H9 (cell line): ENCODE data around the gene HIP1. TPM values are rescaled to one million over a fixed set of nuclear protein-coding genes. Genes with fewer than 3 reads are reported as not detected.

ENCODE experiments used
- DNase-seq: peaks from one replicate; pipeline ENCODE4 v3.0.0-alpha.2; 2017
- H2AFZ ChIP-seq: one replicate; pipeline ENCODE4 v1.6.1; 2013; ENCODE audit warnings: mild to moderate bottlenecking, low read length, control low read depth, moderate library complexity
- H2AK5ac ChIP-seq: 2 replicates; pipeline ENCODE4 v1.6.1; 2013; ENCODE audit warnings: low read length, control low read depth, mixed read lengths; ENCODE audit not compliant: insufficient read length
- H2BK120ac ChIP-seq: one replicate; pipeline ENCODE4 v1.6.1; 2013; ENCODE audit warnings: low read depth, mild to moderate bottlenecking, low read length, control low read depth, inconsistent platforms; ENCODE audit not compliant: poor library complexity, severe bottlenecking
- H2BK12ac ChIP-seq: 2 replicates; pipeline ENCODE4 v1.6.1; 2013; ENCODE audit warnings: low read length, control low read depth, mixed read lengths, low read depth; ENCODE audit not compliant: insufficient read length
- H2BK15ac ChIP-seq: 2 replicates; pipeline ENCODE4 v1.6.1; 2013; ENCODE audit warnings: low read depth, low read length, control low read depth
- H2BK20ac ChIP-seq: one replicate; pipeline ENCODE4 v1.6.1; 2013; ENCODE audit warnings: low read depth, mild to moderate bottlenecking, low read length, control low read depth, inconsistent platforms; ENCODE audit not compliant: poor library complexity, severe bottlenecking
- H2BK5ac ChIP-seq: 2 replicates; pipeline ENCODE4 v1.6.1; 2013; ENCODE audit warnings: low read length, control low read depth, mixed read lengths; ENCODE audit not compliant: insufficient read length
- H3K14ac ChIP-seq: 2 replicates; pipeline ENCODE4 v1.6.1; 2013; ENCODE audit warnings: low read length, control low read depth; ENCODE audit not compliant: insufficient read depth
- H3K18ac ChIP-seq: 2 replicates; pipeline ENCODE4 v1.6.1; 2013; ENCODE audit warnings: low read depth, mild to moderate bottlenecking, mixed read lengths, low read length, control low read depth; ENCODE audit not compliant: insufficient read length
- H3K23ac ChIP-seq: 2 replicates; pipeline ENCODE4 v1.6.1; 2013; ENCODE audit warnings: low read length, control low read depth, mixed read lengths, low read depth; ENCODE audit not compliant: insufficient read length
- H3K23me2 ChIP-seq: 2 replicates; pipeline ENCODE4 v1.6.1; 2013; ENCODE audit warnings: low read depth, mild to moderate bottlenecking, mixed read lengths, low read length, control low read depth; ENCODE audit not compliant: insufficient read length, poor library complexity, severe bottlenecking
- H3K27ac ChIP-seq: 2 replicates; pipeline ENCODE4 v1.5.1; 2013; ENCODE audit warnings: low read length, control low read depth, mixed read lengths, low read depth; ENCODE audit not compliant: insufficient read length
- H3K27me3 ChIP-seq: 2 replicates; pipeline ENCODE4 v1.6.1; 2013; ENCODE audit warnings: low read length, control low read depth, inconsistent platforms; ENCODE audit not compliant: insufficient read depth
- H3K4ac ChIP-seq: 2 replicates; pipeline ENCODE4 v1.6.1; 2013; ENCODE audit warnings: low read depth, mild to moderate bottlenecking, control low read depth, inconsistent platforms, low read length, moderate library complexity
- H3K4me1 ChIP-seq: 2 replicates; pipeline ENCODE4 v1.6.1; 2013; ENCODE audit warnings: low read length, control low read depth, inconsistent platforms; ENCODE audit not compliant: insufficient read depth
- H3K4me2 ChIP-seq: 2 replicates; pipeline ENCODE4 v1.6.1; 2013; ENCODE audit warnings: low read length, control low read depth, mixed read lengths; ENCODE audit not compliant: insufficient read length, insufficient read depth
- H3K56ac ChIP-seq: 2 replicates; pipeline ENCODE4 v1.6.1; 2013; ENCODE audit warnings: low read depth, mild to moderate bottlenecking, mixed read lengths, low read length, control low read depth; ENCODE audit not compliant: insufficient read length
- H3K79me1 ChIP-seq: 2 replicates; pipeline ENCODE4 v1.6.1; 2013; ENCODE audit warnings: low read depth, mild to moderate bottlenecking, moderate library complexity, low read length, control low read depth, inconsistent platforms; ENCODE audit not compliant: insufficient read depth, poor library complexity, severe bottlenecking
- H3K79me2 ChIP-seq: 2 replicates; pipeline ENCODE4 v1.6.1; 2013; ENCODE audit warnings: low read length, control low read depth, inconsistent platforms; ENCODE audit not compliant: insufficient read depth
- H3K9ac ChIP-seq: 2 replicates; pipeline ENCODE4 v1.6.1; 2013; ENCODE audit warnings: low read length, control low read depth, mixed read lengths; ENCODE audit not compliant: insufficient read length; ENCODE audit errors: extremely low read depth
- H3K9me3 ChIP-seq: one replicate; pipeline ENCODE4 v1.6.1; 2013; ENCODE audit warnings: low read depth, low read length, inconsistent platforms; ENCODE audit not compliant: control insufficient read depth
- H3T11ph ChIP-seq: one replicate; pipeline ENCODE4 v1.6.1; 2013; ENCODE audit warnings: mild to moderate bottlenecking, low read length, control low read depth, inconsistent platforms
- H4K20me1 ChIP-seq: one replicate; pipeline ENCODE4 v1.6.1; 2013; ENCODE audit not compliant: control insufficient read depth, insufficient read length, insufficient read depth
- H4K5ac ChIP-seq: 2 replicates; pipeline ENCODE4 v1.6.1; 2013; ENCODE audit warnings: low read depth, mild to moderate bottlenecking, mixed read lengths, low read length, control low read depth; ENCODE audit not compliant: insufficient read length
- H4K8ac ChIP-seq: replicated peaks from 2 replicates; pipeline ENCODE4 v1.6.1; 2013; ENCODE audit warnings: low read length, control low read depth, mixed read lengths, low read depth; ENCODE audit not compliant: insufficient read length
- H4K91ac ChIP-seq: 2 replicates; pipeline ENCODE4 v1.6.1; 2013; ENCODE audit warnings: low read depth, mild to moderate bottlenecking, moderate library complexity, mixed read lengths, low read length, control low read depth; ENCODE audit not compliant: insufficient read length
- H3K27ac Mint-ChIP-seq, 3 experiments: 2 replicates in 2 of 3; 3 replicates in 1 of 3; pipeline ENCODE4 v1.8.0; 2020 to 2021; ENCODE audit warnings: mixed read lengths in 3 of 3, mild to moderate bottlenecking in 1 of 3, moderate library complexity in 1 of 3
- H3K27me3 Mint-ChIP-seq: 2 replicates; pipeline ENCODE4 v1.8.0; 2021; ENCODE audit warnings: low read depth, mild to moderate bottlenecking, moderate library complexity, mixed read lengths
- H3K36me3 Mint-ChIP-seq, 3 experiments: 2 replicates in 2 of 3; 3 replicates in 1 of 3; pipeline ENCODE4 v1.8.0; 2020 to 2021; ENCODE audit warnings: low read depth in 3 of 3, mixed read lengths in 3 of 3; ENCODE audit not compliant: insufficient read depth in 1 of 3
- H3K4me1 Mint-ChIP-seq, 2 experiments: 2 replicates each; pipeline ENCODE4 v1.8.0; 2020; ENCODE audit warnings: mixed read lengths in 2 of 2
- H3K4me3 Mint-ChIP-seq, 2 experiments: 2 replicates in 1 of 2; 3 replicates in 1 of 2; pipeline ENCODE4 v1.8.0; 2020 to 2021; ENCODE audit warnings: mild to moderate bottlenecking in 2 of 2, mixed read lengths in 2 of 2, moderate library complexity in 1 of 2
- H3K9me3 Mint-ChIP-seq, 2 experiments: 2 replicates in 1 of 2; 3 replicates in 1 of 2; pipeline ENCODE4 v1.8.0; 2020; ENCODE audit warnings: mild to moderate bottlenecking in 2 of 2, mixed read lengths in 2 of 2, moderate library complexity in 1 of 2
- CTCF ChIP-seq: fragments of 200-600 bp; sonication (generic); conservative IDR thresholded peaks from 3 replicates; pipeline ENCODE4 v1.8.0; 2021; ENCODE audit warnings: antibody characterized with exemption, mild to moderate bottlenecking
- WGBS: extraction: QIAGEN DNeasy Blood & Tissue Kit; methylation state at CpG from one replicate; pipeline ENCODE4 v1.1.7; 2013; ENCODE audit warnings: missing lambda C conversion rate, low lambda C conversion rate, mixed read lengths; ENCODE audit not compliant: insufficient read length; ENCODE audit errors: extremely low coverage; 5-methylcytosine and 5-hydroxymethylcytosine counted together
- total RNA-seq: library from RNA; stranded (reverse); gene quantifications from 2 replicates; pipeline ENCODE4 v1.2.1, GENCODE V29; 2021

Gene HIP1
- total RNA-seq, 1 experiment from 2014 or later, result 87.5 TPM

- peaks cover 34 to 83% (median 61%) of the 10 kb centered on the region in 3 experiments for H3K36me3 Mint-ChIP-seq
Measured at GRCh38 chr7:75575488-75576121, 163.1 kb downstream of the HIP1 start.

More at GRCh38 chr7:75575488-75576121, 163.1 kb downstream of the HIP1 start:
- Histone ChIP-seq H3K4ac (no peak overlapping the region), H3K4me2 (no peak overlapping the region), H2BK120ac (no peak overlapping the region), H3K18ac (no peak overlapping the region), H3K56ac (no peak overlapping the region), H3K23ac (no peak overlapping the region), H3K4me1 (no peaks in the 10 kb centered on the region), H4K5ac (no peak overlapping the region), H3K9me3 (no peaks in the 10 kb centered on the region), H3K14ac (no peak overlapping the region), H3K79me2 (no peaks in the 10 kb centered on the region), H4K20me1 (no peaks in the 10 kb centered on the region), H2BK15ac (no peak overlapping the region), H3K23me2 (no peaks in the 10 kb centered on the region), H2BK12ac (no peak overlapping the region), H3K79me1 (no peaks in the 10 kb centered on the region), H3K9ac (no peak overlapping the region), H2AFZ (no peak overlapping the region), H3T11ph (no peak overlapping the region), H4K91ac (no peak overlapping the region), H4K8ac (no peak overlapping the region), H3K27ac (no peak overlapping the region), H3K27me3 (no peaks in the 10 kb centered on the region), H2AK5ac (no peak overlapping the region), H2BK20ac (no peak overlapping the region), H2BK5ac (no peak overlapping the region)
- DNase-seq, result no peak
- WGBS, result no CpG with 5 or more reads among the region's 13 CpGs
- peak overlapping the region in 2 of 3 experiments; percentile 50 to 53; a peak in 4 of 7 replicates for H3K27ac Mint-ChIP-seq
- H3K4me3 Mint-ChIP-seq, result no peak overlapping the region
- TF ChIP-seq CTCF, result no peak
- no peaks in the 10 kb centered on the region for H3K4me1 Mint-ChIP-seq
- H3K27me3 Mint-ChIP-seq, result no peaks in the 10 kb centered on the region
- no peaks in the 10 kb centered on the region for H3K9me3 Mint-ChIP-seq
